OCI-LY3 (cell line): Measurements from ENCODE around the gene SMAD7.

ENCODE experiments used
- CTCF ChIP-seq: fragments of 200-600, 300-600 bp; sonication (generic); IDR thresholded peaks from 2 replicates; pipeline ENCODE4 v1.5.1; 2014; ENCODE audit warnings: antibody characterized with exemption, low read length, low read depth
- EZH2phosphoT487 ChIP-seq: fragments of 200-600 bp; shearing (Covaris generic); IDR thresholded peaks from 2 replicates; pipeline ENCODE4 v1.6.1; 2018; ENCODE audit warnings: antibody characterized with exemption, mixed run types, low read depth

- no peak for TF ChIP-seq CTCF
- TF ChIP-seq EZH2phosphoT487 = no peak
Measured at GRCh38 chr18:48899558-48900174, 51.1 kb downstream of the SMAD7 start.
